ENCODE data around the gene PLXDC2. TPM values are rescaled to one million over a fixed set of nuclear protein-coding genes. Genes with fewer than 3 reads are reported as not detected.

Gene PLXDC2
- total and polyA plus RNA-seq, 2 experiments from 2014 or later: 39.9 to 52.2 TPM

GRCh38 chr10:20013991-20014750, 197.9 kb downstream of the PLXDC2 start:
- H3K4me1 ChIP-seq (ENCODE audit: insufficient read depth): no peaks in the 10 kb centered on the region
- H4K20me1 ChIP-seq (ENCODE audit: insufficient read depth, poor library complexity, severe bottlenecking): no peaks in the 10 kb centered on the region
- H3K27ac ChIP-seq: no peak overlapping the region
- H2AFZ ChIP-seq: no peak overlapping the region
- no peaks in the 10 kb centered on the region for H3K36me3 ChIP-seq (replicated peaks; ENCODE audit: insufficient read depth, low read depth)
- H3K79me2 ChIP-seq: no peaks in the 10 kb centered on the region
- no peaks in the 10 kb centered on the region for H3K27me3 ChIP-seq
- H3K9me3 ChIP-seq (ENCODE audit: low read depth): no peaks in the 10 kb centered on the region
- H3K4me3 ChIP-seq: no peak overlapping the region
- DNase-seq (ENCODE audit: low spot score): no peak
- no peaks in the 10 kb centered on the region for H3K9me2 ChIP-seq (replicated peaks; ENCODE audit: insufficient read depth)
- TF ChIP-seq CTCF (IDR thresholded peaks at IDR 0.05; ENCODE audit: poor library complexity): no peak
- no peak for TF ChIP-seq EZH2 (IDR thresholded peaks at IDR 0.05; ENCODE audit: borderline replicate concordance)
- TF ChIP-seq EZH2phosphoT487 (IDR thresholded peaks at IDR 0.05; ENCODE audit: low read depth, severe bottlenecking, unreplicated experiment): no peak
- no peak overlapping the region for H3K4me2 ChIP-seq
- 94% methylated on average over 1 of the region's 2 CpGs for WGBS (ENCODE audit: low lambda C conversion rate, missing lambda C conversion rate)

- H3K79me2 ChIP-seq: no peaks in the 10 kb centered on the region
- H3K4me3 ChIP-seq: no peak overlapping the region
- H4K20me1 ChIP-seq (ENCODE audit: insufficient read depth, poor library complexity, severe bottlenecking): no peaks in the 10 kb centered on the region
- no peak for DNase-seq (ENCODE audit: low spot score)
- TF ChIP-seq EZH2phosphoT487 (IDR thresholded peaks at IDR 0.05; ENCODE audit: low read depth, severe bottlenecking, unreplicated experiment): no peak
- TF ChIP-seq CTCF (IDR thresholded peaks at IDR 0.05; ENCODE audit: poor library complexity): no peak
- no peak for TF ChIP-seq EZH2 (IDR thresholded peaks at IDR 0.05; ENCODE audit: borderline replicate concordance)
- H3K27ac ChIP-seq: no peak overlapping the region
- WGBS (ENCODE audit: low lambda C conversion rate, missing lambda C conversion rate): 95% methylated on average over 2 of the region's 2 CpGs
- no peaks in the 10 kb centered on the region for H3K36me3 ChIP-seq (replicated peaks; ENCODE audit: insufficient read depth, low read depth)
- H3K4me1 ChIP-seq (ENCODE audit: insufficient read depth): no peaks in the 10 kb centered on the region
- H3K9me3 ChIP-seq (ENCODE audit: low read depth): no peaks in the 10 kb centered on the region
- H2AFZ ChIP-seq: no peak overlapping the region
- no peak overlapping the region for H3K4me2 ChIP-seq
- no peaks in the 10 kb centered on the region for H3K27me3 ChIP-seq
- H3K9me2 ChIP-seq (replicated peaks; ENCODE audit: insufficient read depth): no peaks in the 10 kb centered on the region
Measured at GRCh38 chr10:20017961-20018360, 201.7 kb downstream of the PLXDC2 start.

- WGBS (ENCODE audit: low lambda C conversion rate, missing lambda C conversion rate): 71% methylated on average over 1 of the region's 1 CpG
Measured at GRCh38 chr10:20020677-20021076, 204.4 kb downstream of the PLXDC2 start.

More at GRCh38 chr10:20020677-20021076, 204.4 kb downstream of the PLXDC2 start:
- Histone ChIP-seq H3K4me2 (no peak overlapping the region), H3K4me3 (no peak overlapping the region), H2AFZ (no peak overlapping the region), H3K9me3 (ENCODE audit: low read depth) (no peaks in the 10 kb centered on the region), H3K9me2 (replicated peaks; ENCODE audit: insufficient read depth) (no peaks in the 10 kb centered on the region), H3K79me2 (no peaks in the 10 kb centered on the region), H3K27me3 (no peaks in the 10 kb centered on the region), H3K27ac (no peak overlapping the region), H3K36me3 (replicated peaks; ENCODE audit: insufficient read depth, low read depth) (no peaks in the 10 kb centered on the region), H3K4me1 (ENCODE audit: insufficient read depth) (no peaks in the 10 kb centered on the region), H4K20me1 (ENCODE audit: insufficient read depth, poor library complexity, severe bottlenecking) (no peaks in the 10 kb centered on the region)
- no peak for DNase-seq (ENCODE audit: low spot score)
- TF ChIP-seq EZH2 (IDR thresholded peaks at IDR 0.05; ENCODE audit: borderline replicate concordance) (no peak), CTCF (IDR thresholded peaks at IDR 0.05; ENCODE audit: poor library complexity) (no peak), EZH2phosphoT487 (IDR thresholded peaks at IDR 0.05; ENCODE audit: low read depth, severe bottlenecking, unreplicated experiment) (no peak)

Data from hepatocyte (in vitro differentiated cells).